ENCODE data around the gene KIF20A.
"Not testable (repeated sequence)": the region's sequence is repeated elsewhere in the genome, so short reads cannot be mapped to it uniquely, and the experiment has no call there.

The KIF20A gene

GRCh38 chr5:138188626-138189025 is 9.7 kb downstream of the KIF20A start:
- Histone ChIP-seq H3K27me3 (ENCODE audit: control insufficient read depth, insufficient read depth, low read length) (no peaks in the 10 kb centered on the region), H3K36me3 (ENCODE audit: control insufficient read depth, low read depth, low read length) (peaks cover 91% of the 10 kb centered on the region), H3K27ac (ENCODE audit: low read length) (no peak overlapping the region)

GRCh38 chr5:138192826-138193225 is 13.9 kb downstream of the KIF20A start:
- Histone ChIP-seq H3K36me3 (ENCODE audit: control insufficient read depth, low read depth, low read length) (peaks cover 63% of the 10 kb centered on the region), H3K9ac (ENCODE audit: low read length) (no peak overlapping the region), H3K9me3 (ENCODE audit: control insufficient read depth, low read depth, low read length) (no peaks in the 10 kb centered on the region), H3K27ac (ENCODE audit: low read length) (no peak overlapping the region), H3K4me1 (ENCODE audit: control insufficient read depth, low read depth, low read length) (no peaks in the 10 kb centered on the region), H3K27me3 (ENCODE audit: control insufficient read depth, insufficient read depth, low read length) (no peaks in the 10 kb centered on the region), H3K4me3 (ENCODE audit: low read length) (no peak overlapping the region)

More at GRCh38 chr5:138188626-138189025, 9.7 kb downstream of the KIF20A start:
- Histone ChIP-seq H3K4me3 (ENCODE audit: low read length) (no peak overlapping the region), H3K9ac (ENCODE audit: low read length) (no peak overlapping the region), H3K9me3 (ENCODE audit: control insufficient read depth, low read depth, low read length) (no peaks in the 10 kb centered on the region), H3K4me1 (ENCODE audit: control insufficient read depth, low read depth, low read length) (no peaks in the 10 kb centered on the region)

- not testable (repeated sequence) for H3K27me3 ChIP-seq (ENCODE audit: control insufficient read depth, insufficient read depth, low read length); H3K27ac ChIP-seq (ENCODE audit: low read length); H3K4me1 ChIP-seq (ENCODE audit: control insufficient read depth, low read depth, low read length); H3K4me3 ChIP-seq (ENCODE audit: low read length); H3K9me3 ChIP-seq (ENCODE audit: control insufficient read depth, low read depth, low read length); H3K9ac ChIP-seq (ENCODE audit: low read length)
- H3K36me3 ChIP-seq (ENCODE audit: control insufficient read depth, low read depth, low read length) = peaks cover 61% of the 10 kb centered on the region
Observed at GRCh38 chr5:138193859-138194258, 14.9 kb downstream of the KIF20A start.

- peaks cover 19% of the 10 kb centered on the region for H3K36me3 ChIP-seq (ENCODE audit: control insufficient read depth, low read depth, low read length)
- no peaks in the 10 kb centered on the region for H3K9me3 ChIP-seq (ENCODE audit: control insufficient read depth, low read depth, low read length)
- no peak overlapping the region for H3K27ac ChIP-seq (ENCODE audit: low read length)
- no peak overlapping the region for H3K4me3 ChIP-seq (ENCODE audit: low read length)
- no peak overlapping the region for H3K9ac ChIP-seq (ENCODE audit: low read length)
- no peaks in the 10 kb centered on the region for H3K4me1 ChIP-seq (ENCODE audit: control insufficient read depth, low read depth, low read length)
- no peaks in the 10 kb centered on the region for H3K27me3 ChIP-seq (ENCODE audit: control insufficient read depth, insufficient read depth, low read length)
Observed at GRCh38 chr5:138210985-138211384, 32.1 kb downstream of the KIF20A start.

GRCh38 chr5:138212828-138213160 is 33.9 kb downstream of the KIF20A start:
- H3K4me1 ChIP-seq (ENCODE audit: control insufficient read depth, low read depth, low read length) = no peaks in the 10 kb centered on the region
- H3K27me3 ChIP-seq (ENCODE audit: control insufficient read depth, insufficient read depth, low read length) = no peaks in the 10 kb centered on the region
- peak overlapping the region; percentile 97 for H3K4me3 ChIP-seq (ENCODE audit: low read length)
- peak overlapping the region; percentile 58 for H3K27ac ChIP-seq (ENCODE audit: low read length)
- H3K9ac ChIP-seq (ENCODE audit: low read length) = peak overlapping the region; percentile 97
- H3K9me3 ChIP-seq (ENCODE audit: control insufficient read depth, low read depth, low read length) = no peaks in the 10 kb centered on the region
- peaks cover 12% of the 10 kb centered on the region for H3K36me3 ChIP-seq (ENCODE audit: control insufficient read depth, low read depth, low read length)

- peak within 1 kb of the TSS; percentile 58 for H3K27ac ChIP-seq (ENCODE audit: low read length)
- peak within 1 kb of the TSS; percentile 97 for H3K9ac ChIP-seq (ENCODE audit: low read length)
- no peaks in the 10 kb centered on the region for H3K4me1 ChIP-seq (ENCODE audit: control insufficient read depth, low read depth, low read length)
- H3K27me3 ChIP-seq (ENCODE audit: control insufficient read depth, insufficient read depth, low read length) = no peaks in the 10 kb centered on the region
- H3K36me3 ChIP-seq (ENCODE audit: control insufficient read depth, low read depth, low read length) = peaks cover 8% of the 10 kb centered on the region
- no peaks in the 10 kb centered on the region for H3K9me3 ChIP-seq (ENCODE audit: control insufficient read depth, low read depth, low read length)
- peak within 1 kb of the TSS; percentile 97 for H3K4me3 ChIP-seq (ENCODE audit: low read length)
Observed at GRCh38 chr5:138213161-138214029, 34.5 kb downstream of the KIF20A start, which contains the start of gene CDC23. TSS of gene CDC23 (minus strand) at chr5:138213323. CDS start at chr5:138213312, 11 bp downstream.

GRCh38 chr5:138216799-138217198 is 37.9 kb downstream of the KIF20A start:
- Histone ChIP-seq H3K36me3 (ENCODE audit: control insufficient read depth, low read depth, low read length) (no peaks in the 10 kb centered on the region), H3K27me3 (ENCODE audit: control insufficient read depth, insufficient read depth, low read length) (no peaks in the 10 kb centered on the region), H3K27ac (ENCODE audit: low read length) (no peak overlapping the region), H3K4me1 (ENCODE audit: control insufficient read depth, low read depth, low read length) (no peaks in the 10 kb centered on the region), H3K9ac (ENCODE audit: low read length) (no peak overlapping the region), H3K9me3 (ENCODE audit: control insufficient read depth, low read depth, low read length) (peaks cover 5% of the 10 kb centered on the region), H3K4me3 (ENCODE audit: low read length) (no peak overlapping the region)

- H3K4me1 ChIP-seq (ENCODE audit: control insufficient read depth, low read depth, low read length) = no peaks in the 10 kb centered on the region
- no peak overlapping the region for H3K4me3 ChIP-seq (ENCODE audit: low read length)
- no peak overlapping the region for H3K9ac ChIP-seq (ENCODE audit: low read length)
- H3K27ac ChIP-seq (ENCODE audit: low read length) = no peak overlapping the region
- H3K9me3 ChIP-seq (ENCODE audit: control insufficient read depth, low read depth, low read length) = peaks cover 5% of the 10 kb centered on the region
- H3K36me3 ChIP-seq (ENCODE audit: control insufficient read depth, low read depth, low read length) = no peaks in the 10 kb centered on the region
- no peaks in the 10 kb centered on the region for H3K27me3 ChIP-seq (ENCODE audit: control insufficient read depth, insufficient read depth, low read length)
Observed at GRCh38 chr5:138223532-138223931, 44.6 kb downstream of the KIF20A start.

GRCh38 chr5:138224712-138225111 is 45.8 kb downstream of the KIF20A start:
- Histone ChIP-seq H3K9me3 (ENCODE audit: control insufficient read depth, low read depth, low read length) (peaks cover 5% of the 10 kb centered on the region), H3K4me3 (ENCODE audit: low read length) (no peak overlapping the region), H3K9ac (ENCODE audit: low read length) (no peak overlapping the region), H3K27ac (ENCODE audit: low read length) (no peak overlapping the region), H3K4me1 (ENCODE audit: control insufficient read depth, low read depth, low read length) (no peaks in the 10 kb centered on the region), H3K36me3 (ENCODE audit: control insufficient read depth, low read depth, low read length) (no peaks in the 10 kb centered on the region), H3K27me3 (ENCODE audit: control insufficient read depth, insufficient read depth, low read length) (no peaks in the 10 kb centered on the region)

GRCh38 chr5:138226910-138227309 is 48.0 kb downstream of the KIF20A start:
- H3K4me3 ChIP-seq (ENCODE audit: low read length) = no peak overlapping the region
- H3K9ac ChIP-seq (ENCODE audit: low read length) = no peak overlapping the region
- no peaks in the 10 kb centered on the region for H3K4me1 ChIP-seq (ENCODE audit: control insufficient read depth, low read depth, low read length)
- H3K27ac ChIP-seq (ENCODE audit: low read length) = no peak overlapping the region
- no peaks in the 10 kb centered on the region for H3K9me3 ChIP-seq (ENCODE audit: control insufficient read depth, low read depth, low read length)
- H3K27me3 ChIP-seq (ENCODE audit: control insufficient read depth, insufficient read depth, low read length) = no peaks in the 10 kb centered on the region
- H3K36me3 ChIP-seq (ENCODE audit: control insufficient read depth, low read depth, low read length) = no peaks in the 10 kb centered on the region

- Histone ChIP-seq H3K4me3 (ENCODE audit: low read length) (no peak overlapping the region), H3K27me3 (ENCODE audit: control insufficient read depth, insufficient read depth, low read length) (no peaks in the 10 kb centered on the region), H3K27ac (ENCODE audit: low read length) (no peak overlapping the region), H3K9me3 (ENCODE audit: control insufficient read depth, low read depth, low read length) (no peaks in the 10 kb centered on the region), H3K36me3 (ENCODE audit: control insufficient read depth, low read depth, low read length) (no peaks in the 10 kb centered on the region), H3K4me1 (ENCODE audit: control insufficient read depth, low read depth, low read length) (no peaks in the 10 kb centered on the region), H3K9ac (ENCODE audit: low read length) (no peak overlapping the region)
Observed at GRCh38 chr5:138229387-138229786, 50.5 kb downstream of the KIF20A start.

GRCh38 chr5:138230261-138230660 is 51.3 kb downstream of the KIF20A start:
- Histone ChIP-seq H3K9me3 (ENCODE audit: control insufficient read depth, low read depth, low read length) (no peaks in the 10 kb centered on the region), H3K27ac (ENCODE audit: low read length) (no peak overlapping the region), H3K9ac (ENCODE audit: low read length) (no peak overlapping the region), H3K27me3 (ENCODE audit: control insufficient read depth, insufficient read depth, low read length) (no peaks in the 10 kb centered on the region), H3K4me1 (ENCODE audit: control insufficient read depth, low read depth, low read length) (no peaks in the 10 kb centered on the region), H3K4me3 (ENCODE audit: low read length) (no peak overlapping the region), H3K36me3 (ENCODE audit: control insufficient read depth, low read depth, low read length) (no peaks in the 10 kb centered on the region)
